GM06990 (cell line): ENCODE results near the gene FPR1.
"Not testable (repeated sequence)": the region's sequence is repeated elsewhere in the genome, so short reads cannot be mapped to it uniquely, and the experiment has no call there.

Source experiments
- DNase-seq: peaks from one replicate; pipeline ENCODE4 v3.0.0-alpha.2; 2011; ENCODE audit not compliant: insufficient read length; ENCODE audit errors: extremely low read depth
- H3K27me3 ChIP-seq: replicated peaks from 2 replicates; pipeline ENCODE4 v1.6.0; 2011; ENCODE audit warnings: low read length; ENCODE audit not compliant: control insufficient read depth, insufficient read depth
- H3K36me3 ChIP-seq: 2 replicates; pipeline ENCODE4 v1.5.1; 2011; ENCODE audit warnings: low read length; ENCODE audit not compliant: control insufficient read depth, insufficient read depth
- H3K4me3 ChIP-seq: replicated peaks from 2 replicates; pipeline ENCODE4 v1.5.1; 2011; ENCODE audit warnings: low read depth, mild to moderate bottlenecking, control low read depth, low read length
- CTCF ChIP-seq: IDR thresholded peaks from 2 replicates; pipeline ENCODE4 v1.5.1; 2011; ENCODE audit warnings: low read length, control low read depth, mild to moderate bottlenecking, inconsistent platforms; ENCODE audit not compliant: insufficient read depth, poor library complexity, severe bottlenecking

The FPR1 gene

GRCh38 chr19:51777570-51778462 is 26.1 kb upstream of the FPR1 start:
- peak; percentile 65 for TF ChIP-seq CTCF
- DNase-seq: no peak
- no peaks in the 10 kb centered on the region for H3K36me3 ChIP-seq
- H3K4me3 ChIP-seq: no peak overlapping the region
- no peaks in the 10 kb centered on the region for H3K27me3 ChIP-seq

- H3K36me3 ChIP-seq, H3K27me3 ChIP-seq, H3K4me3 ChIP-seq, DNase-seq: not testable (repeated sequence)
These were observed 24.9 kb upstream of the FPR1 start for GRCh38 chr19:51776561-51776960.

- Histone ChIP-seq H3K4me3 (no peak overlapping the region), H3K36me3 (no peaks in the 10 kb centered on the region), H3K27me3 (no peaks in the 10 kb centered on the region)
- no peak for TF ChIP-seq CTCF
- no peak for DNase-seq
These were observed 21.3 kb upstream of the FPR1 start for GRCh38 chr19:51772977-51773376.

GRCh38 chr19:51771376-51772130 is 19.9 kb upstream of the FPR1 start:
- DNase-seq: no peak
- H3K27me3 ChIP-seq: no peaks in the 10 kb centered on the region
- TF ChIP-seq CTCF: no peak
- H3K4me3 ChIP-seq: no peak overlapping the region
- no peaks in the 10 kb centered on the region for H3K36me3 ChIP-seq

GRCh38 chr19:51766461-51766860 is 14.8 kb upstream of the FPR1 start:
- DNase-seq: no peak
- no peak for TF ChIP-seq CTCF
- Histone ChIP-seq H3K36me3 (no peaks in the 10 kb centered on the region), H3K4me3 (no peak overlapping the region), H3K27me3 (no peaks in the 10 kb centered on the region)

- TF ChIP-seq CTCF: no peak
- Histone ChIP-seq H3K27me3 (no peaks in the 10 kb centered on the region), H3K36me3 (no peaks in the 10 kb centered on the region), H3K4me3 (no peak overlapping the region)
- DNase-seq: no peak
These were observed 13.4 kb upstream of the FPR1 start for GRCh38 chr19:51765086-51765485.
